Transverse colon (tissue), 4 donors: ENCODE data around the gene TJP1. TPM values are rescaled to one million over a fixed set of nuclear protein-coding genes. Genes with fewer than 3 reads are reported as not detected.

ENCODE experiments used
- DNase-seq: peaks from one replicate; pipeline ENCODE4 v3.0.0-alpha.2; 2019
- H3K27ac ChIP-seq, 4 donors: fragments of 200-600 bp; sonication (generic); 2 replicates each; pipeline ENCODE4 v1.5.1; 2016 to 2018; ENCODE audit warnings: inconsistent platforms in 4 of 4
- H3K27me3 ChIP-seq: fragments of 200-600 bp; sonication (generic); 2 replicates; pipeline ENCODE4 v1.5.1; 2017; ENCODE audit warnings: inconsistent platforms
- H3K36me3 ChIP-seq, 4 donors: fragments of 200-600 bp; sonication (generic); 2 replicates each; pipeline ENCODE4 v1.5.1; 2017 to 2019; ENCODE audit warnings: inconsistent platforms in 4 of 4
- H3K4me1 ChIP-seq, 4 donors: fragments of 200-600 bp; sonication (generic); 2 replicates each; pipeline ENCODE4 v1.5.1; 2017 to 2020; ENCODE audit warnings: inconsistent platforms in 4 of 4
- H3K4me3 ChIP-seq, 4 donors: fragments of 200-600 bp; sonication (generic); 1 replicate in 1 of 4; 2 replicates in 3 of 4; pipeline versions ENCODE4 v1.5.1 to v1.6.1; 2017 to 2019; ENCODE audit warnings: inconsistent platforms in 4 of 4
- H3K9me3 ChIP-seq, 2 donors: fragments of 200-600 bp; sonication (generic); 2 replicates each; pipeline ENCODE4 v1.5.1; 2017 to 2019; ENCODE audit warnings: inconsistent platforms in 2 of 2
- EP300 ChIP-seq: sonication (generic); formaldehyde crosslinking; IDR thresholded peaks from one replicate; pipeline ENCODE4 v1.6.1; 2017; ENCODE audit warnings: antibody characterized with exemption, low read depth
- POLR2A ChIP-seq: fragments of 450-650 bp; IDR thresholded peaks from one replicate; pipeline ENCODE4 v1.6.1; 2016; ENCODE audit warnings: antibody characterized with exemption, mild to moderate bottlenecking, moderate library complexity
- POLR2AphosphoS5 ChIP-seq, 3 donors: sonication (generic); formaldehyde crosslinking; IDR thresholded peaks; one replicate each; pipeline ENCODE4 v1.6.1; 2016; ENCODE audit warnings: antibody characterized with exemption in 3 of 3
- WGBS, 2 donors: methylation state at CpG; one replicate each; pipeline ENCODE4 v1.1.5; 2018; ENCODE audit warnings: low coverage in 1 of 2; 5-methylcytosine and 5-hydroxymethylcytosine counted together
- in situ Hi-C, 4 donors: fragments of 200-750 bp; cut with MboI; loops; one replicate each; pipeline versions ENCODE4 v1.15.0 to v1.15.1; 2017; ENCODE audit warnings: low sequenced_read_pairs in 3 of 4, low pct_ligation_motif_present in 1 of 4, low pct_unique_long_range_greater_than_20kb in 1 of 4
- intact Hi-C: fragments of 100-400 bp; cut with DNase I; formaldehyde crosslinking; loops from one replicate; pipeline ENCODE4 v1.15.1; 2023; ENCODE audit warnings: low total_unique reads
- total RNA-seq, 4 donors: library from RNA; depleted of rRNA; stranded (reverse); fragments of >200 nt; gene quantifications; one replicate each; pipeline ENCODE4 v1.1.0, GENCODE V29; 2016
- TF ChIP-seq, protein P1 (sequence below), 5 experiments: fragments of 200-600 bp in 3 of 5; fragments of 450-650 bp in 2 of 5; sonication (generic) in 3 of 5; IDR thresholded peaks; 1 replicate in 2 of 5; 2 replicates in 3 of 5; pipeline ENCODE4 v1.5.1; 2016 to 2017; ENCODE audit warnings: antibody characterized with exemption in 5 of 5, inconsistent platforms in 3 of 5, mild to moderate bottlenecking in 2 of 5, moderate library complexity in 1 of 5

The TJP1 gene
- total RNA-seq, 4 donors from 2014 or later = 69.9 to 119 (median 93.0) TPM

- in situ Hi-C loops = no loop called here
- Histone ChIP-seq H3K36me3 (no peaks in the 10 kb centered on the region), H3K4me3 (no peak overlapping the region), H3K4me1 (no peaks in the 10 kb centered on the region), H3K27me3 (no peaks in the 10 kb centered on the region), H3K27ac (no peak overlapping the region), H3K9me3 (no peaks in the 10 kb centered on the region)
- DNase-seq = no peak
- TF ChIP-seq, protein P1, sequence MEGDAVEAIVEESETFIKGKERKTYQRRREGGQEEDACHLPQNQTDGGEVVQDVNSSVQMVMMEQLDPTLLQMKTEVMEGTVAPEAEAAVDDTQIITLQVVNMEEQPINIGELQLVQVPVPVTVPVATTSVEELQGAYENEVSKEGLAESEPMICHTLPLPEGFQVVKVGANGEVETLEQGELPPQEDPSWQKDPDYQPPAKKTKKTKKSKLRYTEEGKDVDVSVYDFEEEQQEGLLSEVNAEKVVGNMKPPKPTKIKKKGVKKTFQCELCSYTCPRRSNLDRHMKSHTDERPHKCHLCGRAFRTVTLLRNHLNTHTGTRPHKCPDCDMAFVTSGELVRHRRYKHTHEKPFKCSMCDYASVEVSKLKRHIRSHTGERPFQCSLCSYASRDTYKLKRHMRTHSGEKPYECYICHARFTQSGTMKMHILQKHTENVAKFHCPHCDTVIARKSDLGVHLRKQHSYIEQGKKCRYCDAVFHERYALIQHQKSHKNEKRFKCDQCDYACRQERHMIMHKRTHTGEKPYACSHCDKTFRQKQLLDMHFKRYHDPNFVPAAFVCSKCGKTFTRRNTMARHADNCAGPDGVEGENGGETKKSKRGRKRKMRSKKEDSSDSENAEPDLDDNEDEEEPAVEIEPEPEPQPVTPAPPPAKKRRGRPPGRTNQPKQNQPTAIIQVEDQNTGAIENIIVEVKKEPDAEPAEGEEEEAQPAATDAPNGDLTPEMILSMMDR (IDR thresholded peaks at IDR 0.05) = no peak
- TF ChIP-seq POLR2A (no peak), EP300 (no peak), POLR2AphosphoS5 (IDR thresholded peaks at IDR 0.05) (no peak)
- intact Hi-C loops = no loop called here
- WGBS, 2 donors = 70 to 78% methylated on average over 5 to 6 of the region's 6 CpGs
These were observed 32.1 kb upstream of the TJP1 start for GRCh38 chr15:29854413-29854812.

- no peak overlapping the region for H3K4me3 ChIP-seq
- no peak for DNase-seq
- H3K27ac ChIP-seq = no peak overlapping the region
- whole genome bisulfite sequencing, 2 donors = 89 to 96% methylated on average over 8 of the region's 8 CpGs
- no peaks in the 10 kb centered on the region for H3K27me3 ChIP-seq
- H3K4me1 ChIP-seq = no peaks in the 10 kb centered on the region
- TF ChIP-seq POLR2A = no peak
- no peak for TF ChIP-seq POLR2AphosphoS5 (IDR thresholded peaks at IDR 0.05)
- no peak for TF ChIP-seq EP300
- TF ChIP-seq, protein P1 (IDR thresholded peaks at IDR 0.05) = no peak
- intact Hi-C loops = no loop called here
- in situ Hi-C loops = no loop called here
- H3K36me3 ChIP-seq = no peaks in the 10 kb centered on the region
- H3K9me3 ChIP-seq = no peaks in the 10 kb centered on the region
These were observed 31.1 kb upstream of the TJP1 start for GRCh38 chr15:29853211-29853987.

DNA sequence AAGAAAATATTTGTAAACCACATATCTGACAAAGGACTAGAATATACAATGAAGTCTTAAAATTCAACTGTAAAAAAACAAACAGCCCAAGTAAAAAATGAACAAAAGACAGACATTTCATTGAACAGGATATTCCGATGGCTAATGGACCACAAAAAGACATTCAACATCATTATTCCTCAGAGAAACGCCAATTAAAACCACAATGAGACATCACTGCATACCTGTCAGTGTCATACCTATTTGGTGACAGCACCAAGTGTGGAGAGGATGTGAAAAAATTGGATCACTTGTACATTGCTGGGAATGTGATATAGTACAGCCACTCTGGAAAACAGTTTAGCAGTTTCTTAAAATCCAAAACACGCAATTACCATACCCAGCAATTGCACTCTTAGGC, 29.9 kb upstream of the TJP1 start:
- no peaks in the 10 kb centered on the region for H3K27me3 ChIP-seq
- peaks cover 0 to 8% of the 10 kb centered on the region in 2 donors for H3K9me3 ChIP-seq
- in situ Hi-C loops (no loop called here), intact Hi-C loops (no loop called here)
- no peaks in the 10 kb centered on the region for H3K4me1 ChIP-seq
- no peak overlapping the region for H3K4me3 ChIP-seq
- H3K36me3 ChIP-seq = no peaks in the 10 kb centered on the region
- no peak overlapping the region for H3K27ac ChIP-seq
- 77 to 82% methylated on average over 3 of the region's 3 CpGs for WGBS, 2 donors
- TF ChIP-seq POLR2A = no peak
- TF ChIP-seq POLR2AphosphoS5 (IDR thresholded peaks at IDR 0.05) = no peak
- TF ChIP-seq, protein P1 (IDR thresholded peaks at IDR 0.05) = no peak
- no peak for TF ChIP-seq EP300
- DNase-seq = no peak

GRCh38 chr15:29849716-29850115, 27.4 kb upstream of the TJP1 start:
- TF ChIP-seq POLR2AphosphoS5 (IDR thresholded peaks at IDR 0.05) = no peak
- TF ChIP-seq POLR2A = no peak
- TF ChIP-seq, protein P1 (IDR thresholded peaks at IDR 0.05) = no peak
- no peak for TF ChIP-seq EP300
- 92 to 100% methylated on average over 1 to 7 of the region's 7 CpGs for WGBS, 2 donors
- no peak overlapping the region for H3K27ac ChIP-seq
- no peaks in the 10 kb centered on the region for H3K36me3 ChIP-seq
- H3K9me3 ChIP-seq = peaks cover 0 to 8% of the 10 kb centered on the region in 2 donors
- intact Hi-C loops = no loop called here
- H3K27me3 ChIP-seq = no peaks in the 10 kb centered on the region
- in situ Hi-C loops = no loop called here
- no peaks in the 10 kb centered on the region for H3K4me1 ChIP-seq
- no peak overlapping the region for H3K4me3 ChIP-seq
- DNase-seq = no peak
